Thymus (tissue), 2 donors: ENCODE data around the gene TMEM31. TPM values are rescaled to one million over a fixed set of nuclear protein-coding genes. Genes with fewer than 3 reads are reported as not detected.

ENCODE experiments used
- polyA plus RNA-seq: library from polyadenylated mRNA; stranded (reverse); fragments of 200-250 nt; gene quantifications from one replicate; pipeline ENCODE4 v1.2.3, GENCODE V29; 2013
- total RNA-seq: library from RNA; stranded (reverse); fragments of 120-200 nt; gene quantifications from one replicate; pipeline ENCODE4 v1.2.4, GENCODE V29; 2013
- donor health status: healthy.

The TMEM31 gene
- total and polyA plus RNA-seq, 2 donors = 0.19 to 0.37 TPM

Other genes starting within 250 kb of the TMEM31 start
- gene RAB40A, start 191.4 kb upstream of the TMEM31 start, total RNA-seq = 0.09 TPM
- 0.48 TPM for gene RAB40A, start 191.4 kb upstream of the TMEM31 start, polyA plus RNA-seq
- gene TCEAL4, start 125.4 kb upstream of the TMEM31 start, total RNA-seq = 27.2 TPM
- 200 TPM for gene TCEAL4, start 125.4 kb upstream of the TMEM31 start, polyA plus RNA-seq
- 5.5 TPM for gene TCEAL3, start 102.9 kb upstream of the TMEM31 start, total RNA-seq
- 25.9 TPM for gene TCEAL3, start 102.9 kb upstream of the TMEM31 start, polyA plus RNA-seq
- 14.9 TPM for gene TCEAL1, start 81.9 kb upstream of the TMEM31 start, total RNA-seq
- gene TCEAL1, start 81.9 kb upstream of the TMEM31 start, polyA plus RNA-seq = 55.7 TPM
- gene MORF4L2, start 24.2 kb upstream of the TMEM31 start, total RNA-seq = 183 TPM
- 223 TPM for gene MORF4L2, start 24.2 kb upstream of the TMEM31 start, polyA plus RNA-seq
- 9.6 TPM for gene PLP1, start 65.9 kb downstream of the TMEM31 start, total RNA-seq
- 4.2 TPM for gene PLP1, start 65.9 kb downstream of the TMEM31 start, polyA plus RNA-seq
- gene RAB9B, start 121.3 kb downstream of the TMEM31 start, total RNA-seq = 1.5 TPM
- 1.3 TPM for gene RAB9B, start 121.3 kb downstream of the TMEM31 start, polyA plus RNA-seq